Measurements from ENCODE around the gene PSMC3. TPM values are rescaled to one million over a fixed set of nuclear protein-coding genes. Genes with fewer than 3 reads are reported as not detected.
A peak's percentile ranks its signal among the peaks of the same experiment; 100 is the strongest.

The PSMC3 gene
- total and polyA plus RNA-seq, 2 of the 13 experiments (the other 11 are each of a cell fraction or from before 2014, with no cell fraction given) = 75.8 to 214 TPM

DNA sequence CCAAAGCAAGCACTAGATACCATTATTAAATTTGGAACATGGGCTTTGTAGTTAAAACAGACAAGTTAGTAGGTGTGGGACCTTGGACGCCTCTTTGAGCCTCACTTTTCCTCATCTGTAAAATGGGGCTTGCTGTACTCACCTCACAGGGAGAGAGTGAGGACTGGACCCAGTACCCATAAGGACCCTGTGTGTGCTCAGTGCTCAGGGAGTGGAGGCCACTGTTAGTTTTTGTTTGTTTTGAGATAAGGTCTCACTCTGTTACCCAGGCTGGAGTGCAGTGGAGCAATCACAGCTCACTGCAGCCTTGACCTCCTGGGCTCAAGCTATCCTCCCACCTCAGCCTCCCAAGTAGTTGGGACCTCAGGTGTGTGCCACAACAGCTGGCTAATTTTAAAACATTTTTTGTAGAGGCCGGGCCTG is 13.8 kb upstream of the PSMC3 start (continued):
- TF ChIP-seq, protein P1, sequence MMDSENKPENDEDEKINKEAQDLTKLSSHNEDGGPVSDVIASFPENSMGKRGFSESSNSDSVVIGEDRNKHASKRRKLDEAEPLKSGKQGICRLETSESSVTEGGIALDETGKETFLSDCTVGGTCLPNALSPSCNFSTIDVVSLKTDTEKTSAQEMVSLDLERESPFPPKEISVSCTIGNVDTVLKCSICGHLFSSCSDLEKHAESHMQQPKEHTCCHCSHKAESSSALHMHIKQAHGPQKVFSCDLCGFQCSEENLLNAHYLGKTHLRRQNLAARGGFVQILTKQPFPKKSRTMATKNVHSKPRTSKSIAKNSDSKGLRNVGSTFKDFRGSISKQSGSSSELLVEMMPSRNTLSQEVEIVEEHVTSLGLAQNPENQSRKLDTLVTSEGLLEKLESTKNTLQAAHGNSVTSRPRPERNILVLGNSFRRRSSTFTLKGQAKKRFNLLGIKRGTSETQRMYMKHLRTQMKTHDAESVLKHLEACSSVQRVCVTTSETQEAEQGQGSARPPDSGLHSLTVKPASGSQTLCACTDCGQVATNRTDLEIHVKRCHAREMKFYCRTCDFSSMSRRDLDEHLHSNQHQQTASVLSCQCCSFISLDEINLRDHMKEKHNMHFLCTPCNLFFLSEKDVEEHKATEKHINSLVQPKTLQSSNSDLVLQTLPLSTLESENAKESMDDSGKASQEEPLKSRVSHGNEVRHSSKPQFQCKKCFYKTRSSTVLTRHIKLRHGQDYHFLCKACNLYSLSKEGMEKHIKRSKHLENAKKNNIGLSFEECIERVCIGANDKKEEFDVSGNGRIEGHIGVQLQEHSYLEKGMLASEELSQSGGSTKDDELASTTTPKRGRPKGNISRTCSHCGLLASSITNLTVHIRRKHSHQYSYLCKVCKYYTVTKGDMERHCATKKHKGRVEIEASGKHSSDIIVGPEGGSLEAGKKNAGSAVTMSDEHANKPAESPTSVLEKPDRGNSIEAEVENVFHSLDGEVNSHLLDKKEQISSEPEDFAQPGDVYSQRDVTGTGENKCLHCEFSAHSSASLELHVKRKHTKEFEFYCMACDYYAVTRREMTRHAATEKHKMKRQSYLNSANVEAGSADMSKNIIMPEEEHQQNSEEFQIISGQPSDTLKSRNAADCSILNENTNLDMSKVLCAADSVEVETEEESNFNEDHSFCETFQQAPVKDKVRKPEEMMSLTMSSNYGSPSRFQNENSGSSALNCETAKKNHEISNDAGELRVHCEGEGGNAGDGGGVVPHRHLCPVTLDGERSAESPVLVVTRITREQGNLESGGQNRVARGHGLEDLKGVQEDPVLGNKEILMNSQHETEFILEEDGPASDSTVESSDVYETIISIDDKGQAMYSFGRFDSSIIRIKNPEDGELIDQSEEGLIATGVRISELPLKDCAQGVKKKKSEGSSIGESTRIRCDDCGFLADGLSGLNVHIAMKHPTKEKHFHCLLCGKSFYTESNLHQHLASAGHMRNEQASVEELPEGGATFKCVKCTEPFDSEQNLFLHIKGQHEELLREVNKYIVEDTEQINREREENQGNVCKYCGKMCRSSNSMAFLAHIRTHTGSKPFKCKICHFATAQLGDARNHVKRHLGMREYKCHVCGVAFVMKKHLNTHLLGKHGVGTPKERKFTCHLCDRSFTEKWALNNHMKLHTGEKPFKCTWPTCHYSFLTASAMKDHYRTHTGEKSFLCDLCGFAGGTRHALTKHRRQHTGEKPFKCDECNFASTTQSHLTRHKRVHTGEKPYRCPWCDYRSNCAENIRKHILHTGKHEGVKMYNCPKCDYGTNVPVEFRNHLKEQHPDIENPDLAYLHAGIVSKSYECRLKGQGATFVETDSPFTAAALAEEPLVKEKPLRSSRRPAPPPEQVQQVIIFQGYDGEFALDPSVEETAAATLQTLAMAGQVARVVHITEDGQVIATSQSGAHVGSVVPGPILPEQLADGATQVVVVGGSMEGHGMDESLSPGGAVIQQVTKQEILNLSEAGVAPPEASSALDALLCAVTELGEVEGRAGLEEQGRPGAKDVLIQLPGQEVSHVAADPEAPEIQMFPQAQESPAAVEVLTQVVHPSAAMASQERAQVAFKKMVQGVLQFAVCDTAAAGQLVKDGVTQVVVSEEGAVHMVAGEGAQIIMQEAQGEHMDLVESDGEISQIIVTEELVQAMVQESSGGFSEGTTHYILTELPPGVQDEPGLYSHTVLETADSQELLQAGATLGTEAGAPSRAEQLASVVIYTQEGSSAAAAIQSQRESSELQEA (CRISPR knock-in tag; IDR thresholded peaks at IDR 0.05; ENCODE audit: not compliant biosample characterization) = no peak
- no peak for TF ChIP-seq HNRNPK (IDR thresholded peaks at IDR 0.05; ENCODE audit: low read depth, low read length, poor library complexity, severe bottlenecking)
- TF ChIP-seq STAG1 (CRISPR knock-in tag; IDR thresholded peaks at IDR 0.05) = no peak
- TF ChIP-seq EP300 (IDR thresholded peaks at IDR 0.05; ENCODE audit: low read depth in 2 of 2, low read length in 2 of 2) = peak in 1 of 2 experiments; percentile 34; a peak in 1 of 4 replicates
- no peak for TF ChIP-seq EP300 (CRISPR knock-in tag; IDR thresholded peaks at IDR 0.05; ENCODE audit: borderline replicate concordance)
- TF ChIP-seq PCBP2 (optimal IDR thresholded peaks at IDR 0.05; ENCODE audit: low read depth, low read length, poor library complexity, severe bottlenecking) = no peak
- TF ChIP-seq BORCS8-MEF2B (CRISPR knock-in tag; IDR thresholded peaks at IDR 0.05) = no peak
- peak; percentile 35; the same call in 1 of the 2 replicates for TF ChIP-seq NR2C2 (CRISPR knock-in tag; IDR thresholded peaks at IDR 0.05; ENCODE audit: borderline replicate concordance)
- no peak; the same call in 1 of the 2 replicates for TF ChIP-seq ZNF143 (CRISPR knock-in tag; IDR thresholded peaks at IDR 0.05)
- TF ChIP-seq ZNF292 (CRISPR knock-in tag; IDR thresholded peaks at IDR 0.05; ENCODE audit: borderline replicate concordance, low read depth) = peak; percentile 31; the same call in 1 of the 2 replicates
- TF ChIP-seq, protein P2, sequence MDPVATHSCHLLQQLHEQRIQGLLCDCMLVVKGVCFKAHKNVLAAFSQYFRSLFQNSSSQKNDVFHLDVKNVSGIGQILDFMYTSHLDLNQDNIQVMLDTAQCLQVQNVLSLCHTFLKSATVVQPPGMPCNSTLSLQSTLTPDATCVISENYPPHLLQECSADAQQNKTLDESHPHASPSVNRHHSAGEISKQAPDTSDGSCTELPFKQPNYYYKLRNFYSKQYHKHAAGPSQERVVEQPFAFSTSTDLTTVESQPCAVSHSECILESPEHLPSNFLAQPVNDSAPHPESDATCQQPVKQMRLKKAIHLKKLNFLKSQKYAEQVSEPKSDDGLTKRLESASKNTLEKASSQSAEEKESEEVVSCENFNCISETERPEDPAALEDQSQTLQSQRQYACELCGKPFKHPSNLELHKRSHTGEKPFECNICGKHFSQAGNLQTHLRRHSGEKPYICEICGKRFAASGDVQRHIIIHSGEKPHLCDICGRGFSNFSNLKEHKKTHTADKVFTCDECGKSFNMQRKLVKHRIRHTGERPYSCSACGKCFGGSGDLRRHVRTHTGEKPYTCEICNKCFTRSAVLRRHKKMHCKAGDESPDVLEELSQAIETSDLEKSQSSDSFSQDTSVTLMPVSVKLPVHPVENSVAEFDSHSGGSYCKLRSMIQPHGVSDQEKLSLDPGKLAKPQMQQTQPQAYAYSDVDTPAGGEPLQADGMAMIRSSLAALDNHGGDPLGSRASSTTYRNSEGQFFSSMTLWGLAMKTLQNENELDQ (CRISPR knock-in tag; IDR thresholded peaks at IDR 0.05; ENCODE audit: borderline replicate concordance) = no peak
- no peak for TF ChIP-seq TMF1 (CRISPR knock-in tag; IDR thresholded peaks at IDR 0.05; ENCODE audit: low read depth)
- TF ChIP-seq NFYB (CRISPR knock-in tag; IDR thresholded peaks at IDR 0.05) = no peak
- no peak for TF ChIP-seq ZNF33A (CRISPR knock-in tag; IDR thresholded peaks at IDR 0.05; ENCODE audit: borderline replicate concordance)
- no peak for TF ChIP-seq GRHL1 (CRISPR knock-in tag; conservative IDR thresholded peaks at IDR 0.05)
- no peak for TF ChIP-seq SUZ12 (IDR thresholded peaks at IDR 0.05; ENCODE audit: low read depth, low read length)
- no peak for TF ChIP-seq TGIF2 (CRISPR knock-in tag; IDR thresholded peaks at IDR 0.05)
- TF ChIP-seq ATF7 (IDR thresholded peaks at IDR 0.05) = no peak
- no peak for TF ChIP-seq ATF7 (CRISPR knock-in tag; IDR thresholded peaks at IDR 0.05)
